Activated T-helper 17 cell treated with anti-CD3 and anti-CD28 coated beads, Interleukin-2, amount 50 U/mL, for 72 hours (primary cell): ENCODE data around the gene PRSS33. TPM values are rescaled to one million over a fixed set of nuclear protein-coding genes. Genes with fewer than 3 reads are reported as not detected.

ENCODE experiments used
- ATAC-seq: fragments of 150-1000 bp; cut with Tn5 transposase; replicated peaks from 2 replicates; pipeline ENCODE4 v1.10.0; 2021; ENCODE audit warnings: mild to moderate bottlenecking, moderate library complexity
- H3K27ac Mint-ChIP-seq: one replicate; pipeline ENCODE4 v1.8.0; 2022; ENCODE audit warnings: mixed read lengths
- H3K27me3 Mint-ChIP-seq: one replicate; pipeline ENCODE4 v1.8.0; 2022; ENCODE audit warnings: mixed read lengths
- H3K36me3 Mint-ChIP-seq: one replicate; pipeline ENCODE4 v1.8.0; 2022; ENCODE audit warnings: low read depth, mild to moderate bottlenecking, mixed read lengths
- H3K4me1 Mint-ChIP-seq: one replicate; pipeline ENCODE4 v1.8.0; 2022; ENCODE audit warnings: mixed read lengths
- H3K4me3 Mint-ChIP-seq: one replicate; pipeline ENCODE4 v1.8.0; 2022; ENCODE audit warnings: mild to moderate bottlenecking, mixed read lengths
- H3K9me3 Mint-ChIP-seq: one replicate; pipeline ENCODE4 v1.8.0; 2022; ENCODE audit warnings: mixed read lengths
- total RNA-seq, 2 donors: library from RNA; stranded (reverse); gene quantifications; one replicate each; pipeline ENCODE4 v1.2.3, GENCODE V29; 2022

PRSS33 gene
- total RNA-seq, 2 donors from 2014 or later: not detected

- Mint-ChIP-seq H3K4me3 (peak overlapping the region; percentile 31), H3K9me3 (no peaks in the 10 kb centered on the region), H3K27ac (no peak overlapping the region), H3K27me3 (no peaks in the 10 kb centered on the region), H3K4me1 (peaks cover 9% of the 10 kb centered on the region), H3K36me3 (peaks cover 14% of the 10 kb centered on the region)
- no peak for ATAC-seq
Observed at GRCh38 chr16:2779978-2780898, 7.1 kb downstream of the PRSS33 start.

- Mint-ChIP-seq H3K27me3 (no peaks in the 10 kb centered on the region), H3K27ac (no peak overlapping the region), H3K4me1 (peaks cover 9% of the 10 kb centered on the region), H3K4me3 (peak overlapping the region; percentile 95), H3K9me3 (no peaks in the 10 kb centered on the region), H3K36me3 (peaks cover 19% of the 10 kb centered on the region)
- no peak for ATAC-seq
Observed at GRCh38 chr16:2779151-2779920, 8.0 kb downstream of the PRSS33 start.

GRCh38 chr16:2778630-2778958, 8.8 kb downstream of the PRSS33 start:
- H3K27me3 Mint-ChIP-seq: no peaks in the 10 kb centered on the region
- no peaks in the 10 kb centered on the region for H3K9me3 Mint-ChIP-seq
- peaks cover 21% of the 10 kb centered on the region for H3K36me3 Mint-ChIP-seq
- no peak for ATAC-seq
- H3K4me3 Mint-ChIP-seq: peak overlapping the region; percentile 95
- peaks cover 9% of the 10 kb centered on the region for H3K4me1 Mint-ChIP-seq
- H3K27ac Mint-ChIP-seq: peak overlapping the region; percentile 95

DNA sequence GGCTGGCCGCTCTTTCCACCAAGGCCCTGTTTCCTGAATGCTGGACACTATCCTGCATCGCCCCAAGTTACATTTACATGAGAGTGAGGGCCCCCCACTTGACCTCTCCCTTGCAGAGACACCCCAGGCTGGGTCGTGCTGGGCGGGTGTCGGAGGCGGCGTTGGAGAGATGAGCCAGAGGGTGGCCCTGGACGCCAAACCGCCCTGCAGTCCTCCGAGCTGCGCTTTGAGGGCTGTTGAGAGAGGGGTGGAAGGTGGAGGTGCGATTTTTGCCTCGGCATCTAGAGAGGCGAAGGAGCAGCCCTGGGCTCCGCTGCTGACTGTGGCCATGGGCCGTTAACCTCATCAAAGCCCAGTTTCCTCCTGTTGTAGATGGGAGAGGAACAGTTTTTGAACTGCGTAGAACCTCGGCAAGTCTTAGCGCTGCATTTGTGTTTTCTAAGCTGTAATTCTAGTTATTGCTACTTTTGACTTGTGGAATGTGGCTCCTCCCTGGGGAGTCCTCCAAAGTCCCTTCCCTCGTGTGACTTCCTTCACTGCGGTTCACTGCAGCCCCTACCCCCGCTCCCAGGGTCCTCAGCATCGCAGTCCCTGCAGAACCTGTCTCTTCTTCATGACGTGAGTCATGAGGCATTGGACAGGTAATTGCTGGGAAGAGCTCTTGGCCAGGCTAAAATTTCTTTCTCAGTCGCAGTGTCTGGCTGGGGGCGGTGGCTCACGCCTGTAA, 9.3 kb downstream of the PRSS33 start:
- H3K27ac Mint-ChIP-seq: peak overlapping the region; percentile 95
- H3K4me3 Mint-ChIP-seq: peak overlapping the region; percentile 95
- H3K4me1 Mint-ChIP-seq: peaks cover 9% of the 10 kb centered on the region
- H3K36me3 Mint-ChIP-seq: peaks cover 23% of the 10 kb centered on the region
- ATAC-seq: peak; percentile 29
- no peaks in the 10 kb centered on the region for H3K9me3 Mint-ChIP-seq
- H3K27me3 Mint-ChIP-seq: no peaks in the 10 kb centered on the region

DNA sequence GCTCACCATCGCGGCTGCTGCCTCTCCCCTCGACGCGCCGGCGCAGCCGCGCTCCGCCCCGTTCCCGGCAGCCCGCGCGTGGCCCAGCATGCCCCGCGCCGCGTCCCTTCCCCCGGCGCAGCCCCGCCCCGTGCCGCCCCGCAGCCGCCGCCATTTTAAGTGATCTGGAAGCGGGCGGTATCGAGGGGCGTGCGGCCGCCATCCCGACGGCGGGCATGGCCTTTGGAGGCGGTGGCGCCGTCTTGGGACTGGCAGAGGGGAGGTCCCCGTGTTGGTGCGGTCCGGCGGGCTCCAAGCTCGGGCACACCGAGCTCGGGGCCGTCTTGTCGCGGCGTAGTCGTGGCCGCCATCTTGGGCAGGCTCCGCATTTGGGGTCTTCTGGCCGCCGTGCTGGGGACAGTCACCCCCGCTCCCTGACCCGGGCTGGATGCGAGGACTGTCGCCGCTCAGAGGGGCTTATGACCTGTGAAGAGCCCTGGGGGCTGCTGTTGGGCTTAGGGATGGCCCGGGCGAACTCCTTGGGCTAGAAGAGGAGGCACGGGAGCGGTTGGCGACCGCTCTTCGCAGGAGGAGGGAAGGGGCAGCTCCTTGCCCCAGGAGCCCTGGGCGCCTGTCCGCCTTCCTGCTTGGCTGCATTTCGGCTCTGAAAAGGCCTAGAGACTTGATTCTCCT, 10.0 kb downstream of the PRSS33 start, which contains the start of gene ELOB:
Gene ELOB, minus strand, starts transcription at position 50 of the 672 bp plus-strand sequence. Its CDS starts 41 bp downstream, at position 9.
- no peaks in the 10 kb centered on the region for H3K27me3 Mint-ChIP-seq
- H3K27ac Mint-ChIP-seq: peak within 1 kb of the TSS; percentile 95
- ATAC-seq: peak; percentile 95
- peak within 1 kb of the TSS; percentile 95 for H3K4me3 Mint-ChIP-seq
- peaks cover 30% of the 10 kb centered on the region for H3K36me3 Mint-ChIP-seq
- peaks cover 10% of the 10 kb centered on the region for H3K4me1 Mint-ChIP-seq
- no peaks in the 10 kb centered on the region for H3K9me3 Mint-ChIP-seq

- peaks cover 37% of the 10 kb centered on the region for H3K36me3 Mint-ChIP-seq
- H3K27me3 Mint-ChIP-seq: no peaks in the 10 kb centered on the region
- H3K4me1 Mint-ChIP-seq: peaks cover 14% of the 10 kb centered on the region
- peak overlapping the region; percentile 95 for H3K27ac Mint-ChIP-seq
- ATAC-seq: peak; percentile 42
- no peaks in the 10 kb centered on the region for H3K9me3 Mint-ChIP-seq
- peak overlapping the region; percentile 95 for H3K4me3 Mint-ChIP-seq
Observed at GRCh38 chr16:2776500-2777139, 10.7 kb downstream of the PRSS33 start.

- Mint-ChIP-seq H3K9me3 (no peaks in the 10 kb centered on the region), H3K36me3 (peaks cover 44% of the 10 kb centered on the region), H3K4me3 (peak overlapping the region; percentile 95), H3K4me1 (peaks cover 14% of the 10 kb centered on the region), H3K27me3 (no peaks in the 10 kb centered on the region), H3K27ac (peak overlapping the region; percentile 95)
- no peak for ATAC-seq
Observed at GRCh38 chr16:2775765-2776499, 11.4 kb downstream of the PRSS33 start.

DNA sequence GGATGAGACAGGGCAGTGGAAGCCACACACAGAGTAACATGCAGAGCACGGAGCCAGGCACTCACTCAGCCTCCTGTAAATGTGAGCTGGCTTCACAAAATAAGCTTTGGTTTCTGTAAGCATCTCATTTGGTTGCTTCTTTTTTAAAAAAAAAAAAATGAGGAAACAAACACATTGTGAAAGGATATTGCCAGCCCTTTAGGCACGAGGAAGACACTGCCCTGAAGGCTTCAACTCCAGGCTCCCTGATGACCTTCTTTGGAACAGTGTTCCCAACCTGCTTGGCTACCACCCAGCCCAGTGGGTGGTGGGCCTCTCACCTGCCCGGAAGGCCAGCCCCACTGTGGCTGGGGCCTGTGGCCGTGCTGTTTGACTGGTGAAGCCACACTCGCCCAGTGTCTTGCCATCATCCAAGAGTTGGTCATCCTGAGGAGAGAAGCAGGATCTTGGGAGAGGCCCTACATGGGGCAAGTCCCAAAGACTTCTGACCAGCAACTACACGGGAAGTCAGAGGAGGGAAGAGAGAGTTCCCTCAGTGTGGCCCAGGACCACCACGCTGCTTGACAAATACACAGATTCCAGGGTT, 12.1 kb downstream of the PRSS33 start:
- no peak for ATAC-seq
- Mint-ChIP-seq H3K4me1 (peaks cover 14% of the 10 kb centered on the region), H3K9me3 (no peaks in the 10 kb centered on the region), H3K27me3 (no peaks in the 10 kb centered on the region), H3K27ac (no peak overlapping the region), H3K36me3 (peaks cover 51% of the 10 kb centered on the region), H3K4me3 (peak overlapping the region; percentile 95)

- Mint-ChIP-seq H3K27ac (no peak overlapping the region), H3K9me3 (no peaks in the 10 kb centered on the region), H3K27me3 (no peaks in the 10 kb centered on the region), H3K36me3 (peaks cover 60% of the 10 kb centered on the region), H3K4me1 (peaks cover 20% of the 10 kb centered on the region), H3K4me3 (no peak overlapping the region)
- ATAC-seq: no peak
Observed at GRCh38 chr16:2774161-2774891, 13.0 kb downstream of the PRSS33 start.

DNA sequence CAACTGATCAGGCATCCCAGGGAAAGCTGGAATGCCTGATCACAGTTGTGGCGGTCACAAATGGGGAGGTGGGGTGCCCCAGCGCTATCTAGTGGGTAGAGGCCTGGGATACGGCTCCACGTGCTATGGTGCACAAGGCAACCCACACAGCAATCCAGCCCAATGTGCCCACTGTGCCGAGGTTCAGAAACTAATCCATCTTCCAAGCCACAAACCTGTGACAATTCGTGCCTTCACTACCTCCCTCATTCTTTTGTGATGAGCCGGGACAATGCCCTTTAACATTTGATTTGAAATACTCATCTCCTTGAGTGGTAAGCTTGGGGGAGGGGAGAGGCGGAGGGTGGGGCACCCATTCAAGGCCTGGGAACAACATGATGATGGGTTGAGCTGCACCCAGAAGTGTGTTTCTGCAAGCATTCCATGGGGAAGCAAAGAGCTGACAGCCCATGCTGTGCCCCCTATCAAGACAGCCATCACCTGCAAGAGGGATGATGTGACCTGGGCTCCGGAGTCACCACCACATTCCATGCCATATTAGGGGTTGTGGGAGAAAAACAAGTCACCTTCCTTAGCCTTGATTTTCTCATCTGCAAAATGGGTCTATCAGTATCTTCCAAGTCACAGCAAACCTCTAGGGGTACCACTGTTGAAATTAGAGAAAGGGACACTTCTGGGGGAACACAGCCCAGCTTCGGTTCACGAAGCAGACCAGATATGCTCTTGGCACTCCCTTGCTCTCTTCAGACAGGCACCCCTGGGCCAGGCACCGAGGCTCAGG, 14.0 kb downstream of the PRSS33 start:
- Mint-ChIP-seq H3K27ac (peak overlapping the region; percentile 53), H3K4me1 (peaks cover 16% of the 10 kb centered on the region), H3K4me3 (no peak overlapping the region), H3K36me3 (peaks cover 69% of the 10 kb centered on the region), H3K27me3 (no peaks in the 10 kb centered on the region), H3K9me3 (no peaks in the 10 kb centered on the region)
- ATAC-seq: no peak

DNA sequence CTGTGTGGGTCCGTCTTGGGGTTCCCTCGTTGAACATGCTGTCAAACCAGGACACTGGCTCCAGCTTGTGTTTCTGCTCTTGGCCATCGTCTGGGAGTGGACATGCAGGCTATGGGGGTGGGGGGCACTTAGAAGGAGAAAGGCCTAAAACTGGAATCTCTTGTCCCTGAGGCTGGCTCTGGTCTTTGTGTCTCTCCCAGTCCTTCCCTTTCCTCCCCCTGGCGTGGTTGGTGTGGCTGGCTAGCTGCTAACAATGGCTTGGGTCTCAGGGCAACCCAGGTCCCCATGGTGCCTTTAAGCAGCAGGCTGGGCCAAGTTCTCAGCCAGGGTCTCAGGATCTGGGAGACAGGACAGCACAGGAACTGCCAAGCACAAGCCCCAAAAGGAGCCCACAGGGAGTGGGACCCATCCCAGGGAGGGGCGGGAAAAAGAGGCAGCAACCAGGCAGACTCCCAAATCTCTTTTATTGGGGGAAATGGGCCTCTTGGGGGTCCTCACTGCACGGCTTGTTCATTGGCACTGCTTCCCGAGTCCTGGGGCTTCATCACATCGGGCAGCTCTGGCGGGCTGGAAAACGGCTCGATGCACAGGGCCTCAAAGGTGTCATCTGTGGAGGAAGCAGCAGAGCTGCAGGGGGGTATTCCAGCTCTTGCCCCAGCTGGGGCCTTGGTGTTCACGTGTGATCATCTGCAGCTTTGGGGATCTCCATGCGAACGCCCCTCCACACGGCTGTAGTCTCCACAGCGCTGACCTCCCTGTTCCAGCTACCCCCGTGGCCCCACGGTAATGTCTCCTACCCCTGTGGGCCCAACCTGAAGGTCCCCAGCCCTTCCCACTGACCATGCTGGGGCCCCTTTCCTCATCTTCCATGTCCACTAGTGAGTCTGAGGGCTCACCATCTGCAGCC, 15.6 kb downstream of the PRSS33 start:
- H3K4me3 Mint-ChIP-seq: no peak overlapping the region
- no peaks in the 10 kb centered on the region for H3K9me3 Mint-ChIP-seq
- H3K27ac Mint-ChIP-seq: peak overlapping the region; percentile 36
- H3K36me3 Mint-ChIP-seq: peaks cover 78% of the 10 kb centered on the region
- peaks cover 15% of the 10 kb centered on the region for H3K4me1 Mint-ChIP-seq
- H3K27me3 Mint-ChIP-seq: no peaks in the 10 kb centered on the region
- no peak for ATAC-seq
